ENCODE measurements around the gene ACHE. TPM values are rescaled to one million over a fixed set of nuclear protein-coding genes. Genes with fewer than 3 reads are reported as not detected.

The ACHE gene
- polyA plus RNA-seq, 1 of the 3 experiments (the other 2 are of a cell fraction): 1.8 TPM

GRCh38 chr7:100860702-100861615 lies 34.7 kb downstream of the ACHE start:
- ChIA-PET POLR2A (interaction anchor here (1.8 kb wide), 2 partner anchors 9 to 14 kb away, joined by 6 to 7 read pairs; partner anchors contain the start of genes SLC12A9 and SRRT), CTCF (interaction anchor here (0.7 to 2.2 kb wide), 5 partner anchors 9 to 156 kb away, joined by 3 to 17 read pairs (median 3); partner anchors contain the start of gene SLC12A9)
- H4K20me1 ChIP-seq (ENCODE audit: insufficient read depth): no peaks in the 10 kb centered on the region
- TF ChIP-seq, protein P1, sequence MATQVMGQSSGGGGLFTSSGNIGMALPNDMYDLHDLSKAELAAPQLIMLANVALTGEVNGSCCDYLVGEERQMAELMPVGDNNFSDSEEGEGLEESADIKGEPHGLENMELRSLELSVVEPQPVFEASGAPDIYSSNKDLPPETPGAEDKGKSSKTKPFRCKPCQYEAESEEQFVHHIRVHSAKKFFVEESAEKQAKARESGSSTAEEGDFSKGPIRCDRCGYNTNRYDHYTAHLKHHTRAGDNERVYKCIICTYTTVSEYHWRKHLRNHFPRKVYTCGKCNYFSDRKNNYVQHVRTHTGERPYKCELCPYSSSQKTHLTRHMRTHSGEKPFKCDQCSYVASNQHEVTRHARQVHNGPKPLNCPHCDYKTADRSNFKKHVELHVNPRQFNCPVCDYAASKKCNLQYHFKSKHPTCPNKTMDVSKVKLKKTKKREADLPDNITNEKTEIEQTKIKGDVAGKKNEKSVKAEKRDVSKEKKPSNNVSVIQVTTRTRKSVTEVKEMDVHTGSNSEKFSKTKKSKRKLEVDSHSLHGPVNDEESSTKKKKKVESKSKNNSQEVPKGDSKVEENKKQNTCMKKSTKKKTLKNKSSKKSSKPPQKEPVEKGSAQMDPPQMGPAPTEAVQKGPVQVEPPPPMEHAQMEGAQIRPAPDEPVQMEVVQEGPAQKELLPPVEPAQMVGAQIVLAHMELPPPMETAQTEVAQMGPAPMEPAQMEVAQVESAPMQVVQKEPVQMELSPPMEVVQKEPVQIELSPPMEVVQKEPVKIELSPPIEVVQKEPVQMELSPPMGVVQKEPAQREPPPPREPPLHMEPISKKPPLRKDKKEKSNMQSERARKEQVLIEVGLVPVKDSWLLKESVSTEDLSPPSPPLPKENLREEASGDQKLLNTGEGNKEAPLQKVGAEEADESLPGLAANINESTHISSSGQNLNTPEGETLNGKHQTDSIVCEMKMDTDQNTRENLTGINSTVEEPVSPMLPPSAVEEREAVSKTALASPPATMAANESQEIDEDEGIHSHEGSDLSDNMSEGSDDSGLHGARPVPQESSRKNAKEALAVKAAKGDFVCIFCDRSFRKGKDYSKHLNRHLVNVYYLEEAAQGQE (IDR thresholded peaks at IDR 0.05; ENCODE audit: low read depth, low read length): no peak
- no peak for TF ChIP-seq GABPA (IDR thresholded peaks at IDR 0.05; ENCODE audit: low read depth)
- no peak for TF ChIP-seq MAX (IDR thresholded peaks at IDR 0.05; ENCODE audit: low read depth)
- no peak for TF ChIP-seq SMC3 (IDR thresholded peaks at IDR 0.05; ENCODE audit: low read depth, low read length)
- TF ChIP-seq CHD2 (IDR thresholded peaks at IDR 0.05; ENCODE audit: low read length, partially characterized antibody): no peak
- TF ChIP-seq TCF12 (IDR thresholded peaks at IDR 0.05): no peak
- no peak for TF ChIP-seq YY1 (IDR thresholded peaks at IDR 0.05; ENCODE audit: low read depth)
- TF ChIP-seq FOXJ3 (CRISPR knock-in tag; IDR thresholded peaks at IDR 0.05): no peak
- TF ChIP-seq SIN3A (IDR thresholded peaks at IDR 0.05; ENCODE audit: borderline replicate concordance, low read depth, low read length): no peak
- TF ChIP-seq FOSL2 (IDR thresholded peaks at IDR 0.05; ENCODE audit: borderline replicate concordance, low read depth): no peak
- no peak for TF ChIP-seq JUND (IDR thresholded peaks at IDR 0.05)
- TF ChIP-seq EZH2phosphoT487 (IDR thresholded peaks at IDR 0.05; ENCODE audit: borderline replicate concordance, low read depth): no peak
- TF ChIP-seq TAF1 (IDR thresholded peaks at IDR 0.05; ENCODE audit: borderline replicate concordance, low read depth, low read length): no peak
- TF ChIP-seq NRF1 (IDR thresholded peaks at IDR 0.05; ENCODE audit: low read depth, low read length): no peak
- TF ChIP-seq RAD21 (IDR thresholded peaks at IDR 0.05; ENCODE audit: low read length): no peak
- no peak for TF ChIP-seq ZBTB33 (IDR thresholded peaks at IDR 0.05; ENCODE audit: borderline replicate concordance, low read depth)
- TF ChIP-seq ELF1 (IDR thresholded peaks at IDR 0.05): no peak
- no peak for TF ChIP-seq POLR2AphosphoS5 (IDR thresholded peaks at IDR 0.05; ENCODE audit: low read depth, low read length)
- no peak for TF ChIP-seq FOXM1 (IDR thresholded peaks at IDR 0.05; ENCODE audit: low read depth)
- peaks cover 2 to 4% of the 10 kb centered on the region in 2 experiments; a peak in 2 of 4 replicates for H3K4me1 ChIP-seq (ENCODE audit: control insufficient read depth in 1 of 2, insufficient read depth in 2 of 2, low read depth in 1 of 2, low read length in 1 of 2)
- H3K9ac ChIP-seq: no peak overlapping the region
- no peak overlapping the region for H2AFZ ChIP-seq (ENCODE audit: low read depth)
- H3F3A ChIP-seq (replicated peaks; ENCODE audit: insufficient read depth): peaks cover 16% of the 10 kb centered on the region
- H3K27ac ChIP-seq (ENCODE audit: low read depth in 2 of 2, low read length in 1 of 2): no peak overlapping the region
- no peaks in the 10 kb centered on the region for H3K9me2 ChIP-seq
- H3K79me2 ChIP-seq (ENCODE audit: insufficient read depth): peaks cover 11% of the 10 kb centered on the region; the same call in 1 of the 2 replicates
- peak; percentile 36 for DNase-seq
- H3K36me3 ChIP-seq (replicated peaks in 1 of 2; ENCODE audit: control insufficient read depth in 1 of 2, insufficient read depth in 2 of 2, low read length in 1 of 2): peaks cover 23% of the 10 kb centered on the region in 2 experiments
- no peaks in the 10 kb centered on the region for H3K9me3 ChIP-seq
- 96% methylated on average over 12 of the region's 18 CpGs for WGBS (ENCODE audit: low lambda C conversion rate)
- H3K27me3 ChIP-seq (ENCODE audit: insufficient read depth): no peaks in the 10 kb centered on the region
- no peak overlapping the region for H3K4me3 ChIP-seq (ENCODE audit: low read depth in 2 of 2, low read length in 1 of 2)
- no peak overlapping the region for H3K4me2 ChIP-seq

Measured in SK-N-SH (cell line).